GM12878 (cell line): ENCODE measurements around the gene BDP1. TPM values are rescaled to one million over a fixed set of nuclear protein-coding genes. Genes with fewer than 3 reads are reported as not detected.

Experiments
- ATAC-seq: fragments of 200-7000 bp; cut with Tn5 transposase; 3 replicates; pipeline ENCODE4 v1.9.1; 2020; ENCODE audit warnings: mild to moderate bottlenecking, moderate library complexity
- BruUV-seq: library from RNA; stranded (reverse); fragments of 400-500 nt; replicated peaks from 2 replicates; lab custom pipeline; 2021; lab: Mats Ljungman, UMichigan
- CTCF ChIA-PET: fragments of 300-600 bp; sonication (Branson Sonifier 250); formaldehyde crosslinking; extraction: SDS; loops from one replicate; lab custom pipeline; 2021; ENCODE audit warnings: inconsistent platforms; lab: Yijun Ruan, JAX
- POLR2A ChIA-PET: fragments of 350-600 bp; formaldehyde crosslinking; extraction: SDS; loops from one replicate; lab custom pipeline; 2021; ENCODE audit warnings: inconsistent platforms; lab: Charles Lee
- RAD21 ChIA-PET: fragments of 300-600 bp; sonication (Branson Sonifier 250); formaldehyde crosslinking; loops from one replicate; lab custom pipeline; 2023; ENCODE audit warnings: antibody characterized with exemption; ENCODE audit not compliant: unreplicated experiment; lab: Charles Lee
- SMC1A ChIA-PET: fragments of 300-600 bp; sonication (Branson Sonifier 250); formaldehyde crosslinking; loops from one replicate; lab custom pipeline; 2023; ENCODE audit not compliant: unreplicated experiment, uncharacterized antibody; lab: Charles Lee
- DNase-seq: peaks from one replicate; pipeline ENCODE4 v3.0.0-alpha.2; 2011; ENCODE audit warnings: low read depth, low spot score
- FAIRE-seq: peaks from 3 replicates; lab custom pipeline; 2011; peaks lifted over from hg19 to GRCh38; lab: Jason Lieb, UNC
- H2AFZ ChIP-seq: 2 replicates; pipeline ENCODE4 v1.6.0; 2011; ENCODE audit warnings: low read depth, low read length, control low read depth; ENCODE audit not compliant: control insufficient read depth
- H3K27ac ChIP-seq: 2 replicates; pipeline ENCODE4 v1.5.1; 2011; ENCODE audit warnings: control low read depth; ENCODE audit not compliant: control insufficient read depth, insufficient read depth
- H3K27me3 ChIP-seq, 2 experiments: replicated peaks in 1 of 2; 2 replicates each; pipeline versions ENCODE4 v1.6.0 to v1.6.1; 2011; ENCODE audit warnings: low read length in 1 of 2; ENCODE audit not compliant: control insufficient read depth in 2 of 2, insufficient read depth in 2 of 2
- H3K36me3 ChIP-seq, 2 experiments: 2 replicates each; pipeline ENCODE4 v1.5.1; 2011; ENCODE audit warnings: low read length in 1 of 2; ENCODE audit not compliant: control insufficient read depth in 2 of 2, insufficient read depth in 2 of 2
- H3K4me1 ChIP-seq: 2 replicates; pipeline ENCODE4 v1.6.1; 2011; ENCODE audit warnings: mild to moderate bottlenecking, low read length, moderate library complexity, mixed read lengths; ENCODE audit not compliant: control insufficient read depth, insufficient read depth
- H3K4me2 ChIP-seq: 2 replicates; pipeline ENCODE4 v1.6.0; 2011; ENCODE audit warnings: control low read depth; ENCODE audit not compliant: control insufficient read depth, insufficient read depth
- H3K4me3 ChIP-seq: fragments of 200-600 bp; sonication (generic); 2 replicates; pipeline ENCODE4 v1.5.1; 2016
- H3K79me2 ChIP-seq: 2 replicates; pipeline ENCODE4 v1.6.0; 2011; ENCODE audit warnings: low read length; ENCODE audit not compliant: control insufficient read depth, insufficient read depth
- H3K9ac ChIP-seq: 2 replicates; pipeline ENCODE4 v1.8.0; 2011; ENCODE audit warnings: low read length, control low read depth, mixed read lengths; ENCODE audit not compliant: control insufficient read depth, insufficient read depth
- H3K9me3 ChIP-seq: replicated peaks from 3 replicates; pipeline ENCODE4 v1.5.1; 2011; ENCODE audit warnings: mild to moderate bottlenecking, low read length; ENCODE audit not compliant: control insufficient read depth, insufficient read depth
- H4K20me1 ChIP-seq: 2 replicates; pipeline ENCODE4 v1.6.0; 2011; ENCODE audit not compliant: control insufficient read depth, insufficient read depth
- CBX5 ChIP-seq: sonication (generic); IDR thresholded peaks from 2 replicates; pipeline ENCODE4 v1.6.1; 2016; ENCODE audit warnings: low read depth, moderate library complexity, mild to moderate bottlenecking, inconsistent platforms
- CHD4 ChIP-seq: fragments of 200-600 bp; sonication (generic); IDR thresholded peaks from 2 replicates; pipeline ENCODE4 v1.6.1; 2016; ENCODE audit warnings: mild to moderate bottlenecking
- HDAC6 ChIP-seq: fragments of 200-600 bp; sonication (generic); IDR thresholded peaks from one replicate; pipeline ENCODE4 v1.8.0; 2017; ENCODE audit warnings: antibody characterized with exemption; ENCODE audit not compliant: unreplicated experiment
- HDGF ChIP-seq: fragments of 450-650 bp; IDR thresholded peaks from 2 replicates; pipeline ENCODE4 v1.6.1; 2016; ENCODE audit warnings: antibody characterized with exemption
- IRF4 ChIP-seq: IDR thresholded peaks from 2 replicates; pipeline ENCODE4 v1.6.1; 2011; ENCODE audit warnings: low read depth, low read length
- LARP7 ChIP-seq: fragments of 450-650 bp; IDR thresholded peaks from 2 replicates; pipeline ENCODE4 v1.6.1; 2017; ENCODE audit warnings: mild to moderate bottlenecking
- MEF2B ChIP-seq: fragments of 450-650 bp; IDR thresholded peaks from 2 replicates; pipeline ENCODE4 v1.6.1; 2018; ENCODE audit warnings: mild to moderate bottlenecking, moderate library complexity; ENCODE audit not compliant: partially characterized antibody, poor library complexity, severe bottlenecking
- NFIC ChIP-seq: IDR thresholded peaks from 2 replicates; pipeline ENCODE4 v1.6.1; 2012; ENCODE audit warnings: low read depth, mild to moderate bottlenecking, inconsistent platforms, low read length, moderate library complexity
- NR2F1 ChIP-seq: fragments of 450-650 bp; conservative IDR thresholded peaks from 2 replicates; pipeline ENCODE4 v1.6.1; 2017; ENCODE audit warnings: mild to moderate bottlenecking
- NRF1 ChIP-seq: conservative IDR thresholded peaks from 2 replicates; pipeline ENCODE4 v1.6.1; 2011; ENCODE audit warnings: mild to moderate bottlenecking, low read depth, low read length, improper control_type of control experiment
- TCF3 ChIP-seq: IDR thresholded peaks from 2 replicates; pipeline ENCODE4 v1.6.1; 2012; ENCODE audit warnings: low read depth, mild to moderate bottlenecking, low read length, borderline replicate concordance; ENCODE audit not compliant: insufficient read depth
- ZNF384 ChIP-seq: IDR thresholded peaks from 2 replicates; pipeline ENCODE4 v1.6.1; 2012; ENCODE audit warnings: low read depth, mild to moderate bottlenecking, low read length, improper control_type of control experiment, borderline replicate concordance
- ZSCAN29 ChIP-seq: fragments of 450-650 bp; IDR thresholded peaks from 2 replicates; pipeline ENCODE4 v1.6.1; 2017; ENCODE audit warnings: mild to moderate bottlenecking, moderate library complexity
- WGBS: methylation state at CpG from one replicate; pipeline ENCODE4 v1.1.6; 2016; ENCODE audit warnings: low lambda C conversion rate; ENCODE audit not compliant: insufficient replicate concordance, insufficient coverage; ENCODE audit errors: missing lambda C conversion rate; 5-methylcytosine and 5-hydroxymethylcytosine counted together
- in situ Hi-C: fragments of 300-500 bp; cut with MboI; formaldehyde crosslinking; loops from 9 replicates; pipeline ENCODE4 v1.14.3; 2018; ENCODE audit warnings: mixed read lengths
- intact Hi-C: fragments of 100-400 bp; cut with micrococcal nuclease; formaldehyde crosslinking; loops from one replicate; pipeline ENCODE4 v1.14.2; 2022; ENCODE audit not compliant: unreplicated experiment
- polyA plus RNA-seq, 11 experiments: library from polyadenylated mRNA; depleted of rRNA in 4 of 11; unstranded in 6 of 11; stranded (reverse) in 5 of 11; fragments of >200 nt; fragmentation: Nextera tagmentation in 4 of 11; fragmentation: Illumina TruSeq in 1 of 11; extraction: Ambion mirVana in 4 of 11; extraction: Trizol in 1 of 11; gene quantifications; 1 replicate in 1 of 11; 2 replicates in 10 of 11; pipeline versions ENCODE4 v1.2.1 to v1.2.3, GENCODE V29; 2011 to 2016; ENCODE audit warnings: inconsistent platforms in 2 of 11, missing spikeins in 2 of 11, low read depth in 1 of 11
- total RNA-seq, 4 experiments: library from RNA; depleted of rRNA in 3 of 4; stranded (reverse); fragments of >200 nt in 3 of 4; fragmentation: Illumina TruSeq in 1 of 4; extraction: Trizol in 1 of 4; gene quantifications; 2 replicates each; pipeline versions ENCODE4 v1.2.1 to v1.2.3, GENCODE V29; 2013 to 2021
- TF ChIP-seq, protein P1 (sequence below): IDR thresholded peaks from 2 replicates; pipeline ENCODE4 v1.6.1; 2012; ENCODE audit warnings: low read depth, low read length, improper control_type of control experiment
- TF ChIP-seq, protein P2 (sequence below): fragments of 450-650 bp; conservative IDR thresholded peaks from 2 replicates; pipeline ENCODE4 v1.6.1; 2017; ENCODE audit warnings: mild to moderate bottlenecking, moderate library complexity
- TF ChIP-seq, protein P3 (sequence below): fragments of 450-650 bp; IDR thresholded peaks from 2 replicates; pipeline ENCODE4 v1.6.1; 2016; ENCODE audit warnings: mild to moderate bottlenecking, moderate library complexity, borderline replicate concordance
- TF ChIP-seq, protein P4 (sequence below): IDR thresholded peaks from 2 replicates; pipeline ENCODE4 v1.6.1; 2011; ENCODE audit warnings: borderline replicate concordance, low read depth, mild to moderate bottlenecking, moderate library complexity, low read length; ENCODE audit not compliant: insufficient read depth, poor library complexity, severe bottlenecking

BDP1 gene
- total and polyA plus RNA-seq, 10 of the 15 experiments (the other 5 are each of a cell fraction or from before 2014, with no cell fraction given) = 6.1 to 31.1 (median 17.7) TPM

DNA sequence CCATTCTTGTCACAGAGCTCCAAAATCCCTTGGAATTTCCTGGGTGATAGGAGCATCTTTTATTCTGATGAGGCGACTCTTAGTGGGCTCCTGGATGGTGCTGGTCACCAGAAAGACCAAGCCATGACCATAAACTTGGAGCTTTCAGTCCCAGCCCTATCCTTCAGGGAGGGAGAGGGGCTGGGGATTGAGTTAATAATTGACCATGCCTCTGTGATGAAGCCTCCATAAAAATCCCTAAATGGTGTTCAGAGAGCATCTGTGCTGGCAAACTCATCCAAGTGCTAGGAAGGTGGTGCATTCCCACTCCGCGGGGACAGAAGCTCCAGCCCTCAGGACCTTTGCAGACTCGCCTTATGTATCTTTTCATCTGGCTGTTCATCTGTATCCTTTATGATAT is 160.4 kb downstream of the BDP1 start:
- SMC1A ChIA-PET = no interaction called here
- CTCF ChIA-PET = interaction anchor here (2.7 kb wide), 1 partner anchor 15 kb away, joined by 9 read pairs; no protein-coding TSS in a partner anchor
- Histone ChIP-seq H3K4me3 (no peak overlapping the region), H4K20me1 (no peaks in the 10 kb centered on the region), H3K4me1 (no peaks in the 10 kb centered on the region), H2AFZ (no peak overlapping the region), H3K79me2 (no peaks in the 10 kb centered on the region; the same call in none of the 2 replicates), H3K27me3 (no peaks in the 10 kb centered on the region), H3K36me3 (peaks cover 4 to 5% of the 10 kb centered on the region in 2 experiments), H3K4me2 (no peak overlapping the region), H3K9me3 (no peaks in the 10 kb centered on the region), H3K27ac (no peak overlapping the region), H3K9ac (no peak overlapping the region)
- FAIRE-seq = no peak
- ATAC-seq = no peak
- 84% methylated on average over 4 of the region's 4 CpGs for WGBS
- DNase-seq = no peak
- BruUV-seq = no TSS peak
- RAD21 ChIA-PET = no interaction called here
- intact Hi-C loops = no loop called here
- POLR2A ChIA-PET = no interaction called here
- in situ Hi-C loops = no loop called here
- TF ChIP-seq NRF1 = no peak
- TF ChIP-seq, protein P1, sequence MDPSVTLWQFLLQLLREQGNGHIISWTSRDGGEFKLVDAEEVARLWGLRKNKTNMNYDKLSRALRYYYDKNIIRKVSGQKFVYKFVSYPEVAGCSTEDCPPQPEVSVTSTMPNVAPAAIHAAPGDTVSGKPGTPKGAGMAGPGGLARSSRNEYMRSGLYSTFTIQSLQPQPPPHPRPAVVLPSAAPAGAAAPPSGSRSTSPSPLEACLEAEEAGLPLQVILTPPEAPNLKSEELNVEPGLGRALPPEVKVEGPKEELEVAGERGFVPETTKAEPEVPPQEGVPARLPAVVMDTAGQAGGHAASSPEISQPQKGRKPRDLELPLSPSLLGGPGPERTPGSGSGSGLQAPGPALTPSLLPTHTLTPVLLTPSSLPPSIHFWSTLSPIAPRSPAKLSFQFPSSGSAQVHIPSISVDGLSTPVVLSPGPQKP = no peak
- no peak for TF ChIP-seq IRF4
- no peak for TF ChIP-seq ZSCAN29
- TF ChIP-seq, protein P2, sequence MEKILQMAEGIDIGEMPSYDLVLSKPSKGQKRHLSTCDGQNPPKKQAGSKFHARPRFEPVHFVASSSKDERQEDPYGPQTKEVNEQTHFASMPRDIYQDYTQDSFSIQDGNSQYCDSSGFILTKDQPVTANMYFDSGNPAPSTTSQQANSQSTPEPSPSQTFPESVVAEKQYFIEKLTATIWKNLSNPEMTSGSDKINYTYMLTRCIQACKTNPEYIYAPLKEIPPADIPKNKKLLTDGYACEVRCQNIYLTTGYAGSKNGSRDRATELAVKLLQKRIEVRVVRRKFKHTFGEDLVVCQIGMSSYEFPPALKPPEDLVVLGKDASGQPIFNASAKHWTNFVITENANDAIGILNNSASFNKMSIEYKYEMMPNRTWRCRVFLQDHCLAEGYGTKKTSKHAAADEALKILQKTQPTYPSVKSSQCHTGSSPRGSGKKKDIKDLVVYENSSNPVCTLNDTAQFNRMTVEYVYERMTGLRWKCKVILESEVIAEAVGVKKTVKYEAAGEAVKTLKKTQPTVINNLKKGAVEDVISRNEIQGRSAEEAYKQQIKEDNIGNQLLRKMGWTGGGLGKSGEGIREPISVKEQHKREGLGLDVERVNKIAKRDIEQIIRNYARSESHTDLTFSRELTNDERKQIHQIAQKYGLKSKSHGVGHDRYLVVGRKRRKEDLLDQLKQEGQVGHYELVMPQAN = no peak
- no peak for TF ChIP-seq HDAC6
- TF ChIP-seq, protein P3, sequence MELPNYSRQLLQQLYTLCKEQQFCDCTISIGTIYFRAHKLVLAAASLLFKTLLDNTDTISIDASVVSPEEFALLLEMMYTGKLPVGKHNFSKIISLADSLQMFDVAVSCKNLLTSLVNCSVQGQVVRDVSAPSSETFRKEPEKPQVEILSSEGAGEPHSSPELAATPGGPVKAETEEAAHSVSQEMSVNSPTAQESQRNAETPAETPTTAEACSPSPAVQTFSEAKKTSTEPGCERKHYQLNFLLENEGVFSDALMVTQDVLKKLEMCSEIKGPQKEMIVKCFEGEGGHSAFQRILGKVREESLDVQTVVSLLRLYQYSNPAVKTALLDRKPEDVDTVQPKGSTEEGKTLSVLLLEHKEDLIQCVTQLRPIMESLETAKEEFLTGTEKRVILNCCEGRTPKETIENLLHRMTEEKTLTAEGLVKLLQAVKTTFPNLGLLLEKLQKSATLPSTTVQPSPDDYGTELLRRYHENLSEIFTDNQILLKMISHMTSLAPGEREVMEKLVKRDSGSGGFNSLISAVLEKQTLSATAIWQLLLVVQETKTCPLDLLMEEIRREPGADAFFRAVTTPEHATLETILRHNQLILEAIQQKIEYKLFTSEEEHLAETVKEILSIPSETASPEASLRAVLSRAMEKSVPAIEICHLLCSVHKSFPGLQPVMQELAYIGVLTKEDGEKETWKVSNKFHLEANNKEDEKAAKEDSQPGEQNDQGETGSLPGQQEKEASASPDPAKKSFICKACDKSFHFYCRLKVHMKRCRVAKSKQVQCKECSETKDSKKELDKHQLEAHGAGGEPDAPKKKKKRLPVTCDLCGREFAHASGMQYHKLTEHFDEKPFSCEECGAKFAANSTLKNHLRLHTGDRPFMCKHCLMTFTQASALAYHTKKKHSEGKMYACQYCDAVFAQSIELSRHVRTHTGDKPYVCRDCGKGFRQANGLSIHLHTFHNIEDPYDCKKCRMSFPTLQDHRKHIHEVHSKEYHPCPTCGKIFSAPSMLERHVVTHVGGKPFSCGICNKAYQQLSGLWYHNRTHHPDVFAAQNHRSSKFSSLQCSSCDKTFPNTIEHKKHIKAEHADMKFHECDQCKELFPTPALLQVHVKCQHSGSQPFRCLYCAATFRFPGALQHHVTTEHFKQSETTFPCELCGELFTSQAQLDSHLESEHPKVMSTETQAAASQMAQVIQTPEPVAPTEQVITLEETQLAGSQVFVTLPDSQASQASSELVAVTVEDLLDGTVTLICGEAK = no peak
- no peak for TF ChIP-seq CHD4
- TF ChIP-seq, protein P4, sequence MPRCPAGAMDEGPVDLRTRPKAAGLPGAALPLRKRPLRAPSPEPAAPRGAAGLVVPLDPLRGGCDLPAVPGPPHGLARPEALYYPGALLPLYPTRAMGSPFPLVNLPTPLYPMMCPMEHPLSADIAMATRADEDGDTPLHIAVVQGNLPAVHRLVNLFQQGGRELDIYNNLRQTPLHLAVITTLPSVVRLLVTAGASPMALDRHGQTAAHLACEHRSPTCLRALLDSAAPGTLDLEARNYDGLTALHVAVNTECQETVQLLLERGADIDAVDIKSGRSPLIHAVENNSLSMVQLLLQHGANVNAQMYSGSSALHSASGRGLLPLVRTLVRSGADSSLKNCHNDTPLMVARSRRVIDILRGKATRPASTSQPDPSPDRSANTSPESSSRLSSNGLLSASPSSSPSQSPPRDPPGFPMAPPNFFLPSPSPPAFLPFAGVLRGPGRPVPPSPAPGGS = no peak
- no peak for TF ChIP-seq NFIC
- TF ChIP-seq MEF2B = no peak
- TF ChIP-seq ZNF384 = no peak
- no peak for TF ChIP-seq LARP7
- TF ChIP-seq NR2F1 = no peak
- TF ChIP-seq HDGF = no peak
- no peak for TF ChIP-seq CBX5
- TF ChIP-seq TCF3 = no peak
